A549 (cell line): ENCODE measurements around the gene SETD3. TPM values are rescaled to one million over a fixed set of nuclear protein-coding genes. Genes with fewer than 3 reads are reported as not detected.

Experiments used
- ATAC-seq, 2 experiments: fragments of 200-7000 bp in 1 of 2; fragments of >200 bp in 1 of 2; cut with Nextera tagmentation in 1 of 2; cut with Tn5 transposase in 1 of 2; 3 replicates each; pipeline versions ENCODE4 v1.8.0 to v1.9.1; 2018 to 2020; ENCODE audit warnings: mild to moderate bottlenecking in 1 of 2, moderate library complexity in 1 of 2
- CTCF ChIA-PET: fragments of 300-600 bp; sonication (Branson Sonifier 250); formaldehyde crosslinking; extraction: SDS; loops from one replicate; lab custom pipeline; 2021; ENCODE audit warnings: antibody characterized with exemption, inconsistent platforms; lab: Yijun Ruan, JAX
- POLR2A ChIA-PET: fragments of 350-600 bp; formaldehyde crosslinking; extraction: SDS; loops from one replicate; lab custom pipeline; 2021; ENCODE audit warnings: antibody characterized with exemption, inconsistent platforms; lab: Yijun Ruan, JAX
- DNase-seq, 2 experiments: peaks; one replicate each; pipeline versions ENCODE4 v3.0.0 to v3.0.0-alpha.2; 2011 to 2016; ENCODE audit warnings: low read depth in 1 of 2, low spot score in 1 of 2
- FAIRE-seq: peaks from 2 replicates; lab custom pipeline; 2011; peaks lifted over from hg19 to GRCh38; lab: Jason Lieb, UNC
- H3K27ac ChIP-seq, 2 experiments: fragments of >200 bp; sonication (Bioruptor Twin); formaldehyde crosslinking; 3 replicates each; pipeline ENCODE4 v1.5.1; 2016 to 2017
- H3K4me1 ChIP-seq: fragments of >200 bp; sonication (Bioruptor Twin); formaldehyde crosslinking; 3 replicates; pipeline ENCODE4 v1.6.1; 2016
- H3K4me2 ChIP-seq: fragments of >200 bp; sonication (Bioruptor Twin); formaldehyde crosslinking; 3 replicates; pipeline ENCODE4 v1.6.1; 2016
- H3K4me3 ChIP-seq: fragments of >200 bp; sonication (Bioruptor Twin); formaldehyde crosslinking; 3 replicates; pipeline ENCODE4 v1.5.1; 2016
- H3K9me3 ChIP-seq: fragments of >200 bp; sonication (Bioruptor Twin); formaldehyde crosslinking; 3 replicates; pipeline ENCODE4 v1.6.1; 2016
- BHLHE40 ChIP-seq: IDR thresholded peaks from 2 replicates; pipeline ENCODE4 v1.6.1; 2012; ENCODE audit warnings: low read depth, low read length, inconsistent platforms
- EHF ChIP-seq: fragments of 250-450 bp; sonication (Bioruptor Pico); IDR thresholded peaks from 2 replicates; pipeline ENCODE4 v1.5.0; 2020; ENCODE audit warnings: mild to moderate bottlenecking
- EHMT2 ChIP-seq: fragments of 200-600 bp; sonication (generic); IDR thresholded peaks from 2 replicates; pipeline ENCODE4 v1.6.1; 2016; ENCODE audit warnings: antibody characterized with exemption, low read depth, mild to moderate bottlenecking, moderate library complexity
- EP300 ChIP-seq, 2 experiments: fragments of >200 bp; sonication (Bioruptor Twin); formaldehyde crosslinking; IDR thresholded peaks; 2 replicates in 1 of 2; 3 replicates in 1 of 2; pipeline ENCODE4 v1.6.1; 2016 to 2017
- ESRRA ChIP-seq: fragments of 150-350 bp; IDR thresholded peaks from 2 replicates; pipeline ENCODE4 v1.6.1; 2014; ENCODE audit warnings: mild to moderate bottlenecking, low read length, borderline replicate concordance
- HOXB13 ChIP-seq: fragments of 250-450 bp; sonication (Bioruptor Pico); IDR thresholded peaks from 2 replicates; pipeline ENCODE4 v1.5.0; 2020; ENCODE audit warnings: low read depth, mild to moderate bottlenecking, moderate library complexity
- JUN ChIP-seq, 2 experiments: fragments of >200 bp; sonication (Bioruptor Twin); formaldehyde crosslinking; IDR thresholded peaks; 2 replicates in 1 of 2; 3 replicates in 1 of 2; pipeline ENCODE4 v1.6.1; 2016 to 2017
- KDM5A ChIP-seq: fragments of 200-600 bp; sonication (generic); IDR thresholded peaks from 2 replicates; pipeline ENCODE4 v1.6.1; 2016; ENCODE audit warnings: antibody characterized with exemption, mild to moderate bottlenecking
- POLR2AphosphoS2 ChIP-seq: conservative IDR thresholded peaks from 2 replicates; pipeline ENCODE4 v1.6.1; 2012; ENCODE audit warnings: low read length, improper control_type of control experiment, inconsistent platforms
- RAD21 ChIP-seq, 2 experiments: fragments of >200 bp in 1 of 2; sonication (Bioruptor Twin) in 1 of 2; formaldehyde crosslinking in 1 of 2; IDR thresholded peaks in 1 of 2; conservative IDR thresholded peaks in 1 of 2; 2 replicates in 1 of 2; 3 replicates in 1 of 2; pipeline ENCODE4 v1.6.1; 2012 to 2018; ENCODE audit warnings: inconsistent platforms in 1 of 2
- RCOR1 ChIP-seq: fragments of 150-350 bp; IDR thresholded peaks from 2 replicates; pipeline ENCODE4 v1.6.1; 2014; ENCODE audit warnings: antibody characterized with exemption, low read length, low read depth
- RNF2 ChIP-seq: fragments of 200-600 bp; sonication (generic); IDR thresholded peaks from 2 replicates; pipeline ENCODE4 v1.6.1; 2016; ENCODE audit warnings: low read depth, mild to moderate bottlenecking, antibody characterized with exemption, moderate library complexity, borderline replicate concordance
- SMC3 ChIP-seq: fragments of >200 bp; sonication (Bioruptor Twin); formaldehyde crosslinking; IDR thresholded peaks from 3 replicates; pipeline ENCODE4 v1.6.1; 2018; ENCODE audit warnings: inconsistent platforms
- SREBF2 ChIP-seq: fragments of 450-650 bp; IDR thresholded peaks from 2 replicates; pipeline ENCODE4 v1.6.1; 2014; ENCODE audit warnings: mild to moderate bottlenecking, moderate library complexity
- TFCP2L1 ChIP-seq: fragments of 250-450 bp; sonication (Bioruptor Pico); IDR thresholded peaks from 2 replicates; pipeline ENCODE4 v1.5.0; 2021; ENCODE audit warnings: mild to moderate bottlenecking
- TP53 ChIP-seq: fragments of 250-450 bp; sonication (Bioruptor Pico); IDR thresholded peaks from 2 replicates; pipeline ENCODE4 v1.5.0; 2021; ENCODE audit warnings: mild to moderate bottlenecking, moderate library complexity
- ZC3H11A ChIP-seq: fragments of 450-650 bp; IDR thresholded peaks from 2 replicates; pipeline ENCODE4 v1.6.1; 2014; ENCODE audit warnings: antibody characterized with exemption, mild to moderate bottlenecking
- ZNF302 ChIP-seq: fragments of 250-450 bp; sonication (Bioruptor Pico); IDR thresholded peaks from 2 replicates; pipeline ENCODE4 v1.9.0; 2021; ENCODE audit warnings: inconsistent platforms, mild to moderate bottlenecking, moderate library complexity
- WGBS: methylation state at CpG from one replicate; pipeline ENCODE4 v1.1.6; 2017; ENCODE audit errors: missing lambda C conversion rate; 5-methylcytosine and 5-hydroxymethylcytosine counted together
- polyA plus RNA-seq, 4 experiments: library from polyadenylated mRNA; depleted of rRNA in 3 of 4; stranded (reverse); fragments of >200 nt; fragmentation: RNase III in 1 of 4; extraction: RNeasy Plus Mini Kit Qiagen cat#74134 plus additional on column Dnase treatment in 1 of 4; gene quantifications; 2 replicates in 3 of 4; 3 replicates in 1 of 4; pipeline ENCODE4 v1.2.3, GENCODE V29; 2011 to 2017
- TF ChIP-seq, protein P1 (sequence below): fragments of 150-350 bp; IDR thresholded peaks from 2 replicates; pipeline ENCODE4 v1.6.1; 2014; ENCODE audit warnings: low read depth, mild to moderate bottlenecking, low read length
- TF ChIP-seq, protein P2 (sequence below): fragments of 250-450 bp; sonication (Bioruptor Pico); IDR thresholded peaks from 2 replicates; pipeline ENCODE4 v1.5.0; 2021; ENCODE audit warnings: mild to moderate bottlenecking, moderate library complexity, borderline replicate concordance
- TF ChIP-seq, protein P3 (sequence below): IDR thresholded peaks from 2 replicates; pipeline ENCODE4 v1.6.1; 2012
- TF ChIP-seq, protein P4 (sequence below): IDR thresholded peaks from 2 replicates; pipeline ENCODE4 v1.6.1; 2012
- TF ChIP-seq, protein P5 (sequence below): fragments of 250-450 bp; sonication (Bioruptor Pico); IDR thresholded peaks from 2 replicates; pipeline ENCODE4 v1.5.0; 2020; ENCODE audit warnings: low read depth, mild to moderate bottlenecking, moderate library complexity

The SETD3 gene
- polyA plus RNA-seq, 2 of the 4 experiments (the other 2 are of a cell fraction), result 43.1 to 59.7 TPM

DNA sequence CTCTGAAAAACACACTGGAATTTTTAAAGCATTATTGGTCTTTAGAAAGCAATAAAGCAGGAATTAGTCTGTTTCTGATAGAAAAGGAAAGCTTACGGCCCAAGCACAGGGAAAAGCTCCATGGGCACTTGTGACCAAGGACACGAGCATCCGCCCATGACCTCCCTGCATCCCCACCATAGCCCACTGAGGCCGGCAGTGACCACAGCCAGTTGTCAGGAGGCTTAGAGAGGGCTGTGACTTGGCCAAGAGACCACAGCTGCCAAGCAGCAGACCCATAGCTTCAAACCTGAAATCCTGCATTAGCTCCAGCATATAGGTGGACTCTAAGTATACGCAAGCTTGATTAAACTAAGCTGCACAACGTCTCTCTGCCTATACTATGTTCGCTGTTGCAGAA, 8.9 kb downstream of the SETD3 start:
- TF ChIP-seq, protein P1, sequence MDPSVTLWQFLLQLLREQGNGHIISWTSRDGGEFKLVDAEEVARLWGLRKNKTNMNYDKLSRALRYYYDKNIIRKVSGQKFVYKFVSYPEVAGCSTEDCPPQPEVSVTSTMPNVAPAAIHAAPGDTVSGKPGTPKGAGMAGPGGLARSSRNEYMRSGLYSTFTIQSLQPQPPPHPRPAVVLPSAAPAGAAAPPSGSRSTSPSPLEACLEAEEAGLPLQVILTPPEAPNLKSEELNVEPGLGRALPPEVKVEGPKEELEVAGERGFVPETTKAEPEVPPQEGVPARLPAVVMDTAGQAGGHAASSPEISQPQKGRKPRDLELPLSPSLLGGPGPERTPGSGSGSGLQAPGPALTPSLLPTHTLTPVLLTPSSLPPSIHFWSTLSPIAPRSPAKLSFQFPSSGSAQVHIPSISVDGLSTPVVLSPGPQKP, result no peak
- TF ChIP-seq TFCP2L1 (CRISPR knock-in tag), result no peak
- TF ChIP-seq, protein P2, sequence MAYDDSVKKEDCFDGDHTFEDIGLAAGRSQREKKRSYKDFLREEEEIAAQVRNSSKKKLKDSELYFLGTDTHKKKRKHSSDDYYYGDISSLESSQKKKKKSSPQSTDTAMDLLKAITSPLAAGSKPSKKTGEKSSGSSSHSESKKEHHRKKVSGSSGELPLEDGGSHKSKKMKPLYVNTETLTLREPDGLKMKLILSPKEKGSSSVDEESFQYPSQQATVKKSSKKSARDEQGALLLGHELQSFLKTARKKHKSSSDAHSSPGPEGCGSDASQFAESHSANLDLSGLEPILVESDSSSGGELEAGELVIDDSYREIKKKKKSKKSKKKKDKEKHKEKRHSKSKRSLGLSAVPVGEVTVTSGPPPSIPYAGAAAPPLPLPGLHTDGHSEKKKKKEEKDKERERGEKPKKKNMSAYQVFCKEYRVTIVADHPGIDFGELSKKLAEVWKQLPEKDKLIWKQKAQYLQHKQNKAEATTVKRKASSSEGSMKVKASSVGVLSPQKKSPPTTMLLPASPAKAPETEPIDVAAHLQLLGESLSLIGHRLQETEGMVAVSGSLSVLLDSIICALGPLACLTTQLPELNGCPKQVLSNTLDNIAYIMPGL (CRISPR knock-in tag), result no peak
- TF ChIP-seq EHMT2, result no peak
- TF ChIP-seq ZC3H11A, result no peak
- TF ChIP-seq EHF (CRISPR knock-in tag), result no peak
- no peak for TF ChIP-seq RAD21 (conservative IDR thresholded peaks at IDR 0.05 in 1 of 2, IDR thresholded peaks at IDR 0.05 in 1 of 2)
- no peak for TF ChIP-seq POLR2AphosphoS2
- no peak for TF ChIP-seq RCOR1
- TF ChIP-seq, protein P3, sequence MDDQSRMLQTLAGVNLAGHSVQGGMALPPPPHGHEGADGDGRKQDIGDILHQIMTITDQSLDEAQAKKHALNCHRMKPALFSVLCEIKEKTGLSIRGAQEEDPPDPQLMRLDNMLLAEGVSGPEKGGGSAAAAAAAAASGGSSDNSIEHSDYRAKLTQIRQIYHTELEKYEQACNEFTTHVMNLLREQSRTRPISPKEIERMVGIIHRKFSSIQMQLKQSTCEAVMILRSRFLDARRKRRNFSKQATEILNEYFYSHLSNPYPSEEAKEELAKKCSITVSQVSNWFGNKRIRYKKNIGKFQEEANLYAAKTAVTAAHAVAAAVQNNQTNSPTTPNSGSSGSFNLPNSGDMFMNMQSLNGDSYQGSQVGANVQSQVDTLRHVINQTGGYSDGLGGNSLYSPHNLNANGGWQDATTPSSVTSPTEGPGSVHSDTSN, result no peak
- TF ChIP-seq SMC3, result no peak
- no peak for TF ChIP-seq ZNF302 (CRISPR knock-in tag)
- TF ChIP-seq ESRRA, result no peak
- no peak for TF ChIP-seq KDM5A
- TF ChIP-seq, protein P4, sequence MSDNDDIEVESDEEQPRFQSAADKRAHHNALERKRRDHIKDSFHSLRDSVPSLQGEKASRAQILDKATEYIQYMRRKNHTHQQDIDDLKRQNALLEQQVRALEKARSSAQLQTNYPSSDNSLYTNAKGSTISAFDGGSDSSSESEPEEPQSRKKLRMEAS, result no peak
- TF ChIP-seq TP53 (CRISPR knock-in tag), result no peak
- TF ChIP-seq HOXB13 (CRISPR knock-in tag), result no peak
- no peak for TF ChIP-seq SREBF2
- TF ChIP-seq, protein P5, sequence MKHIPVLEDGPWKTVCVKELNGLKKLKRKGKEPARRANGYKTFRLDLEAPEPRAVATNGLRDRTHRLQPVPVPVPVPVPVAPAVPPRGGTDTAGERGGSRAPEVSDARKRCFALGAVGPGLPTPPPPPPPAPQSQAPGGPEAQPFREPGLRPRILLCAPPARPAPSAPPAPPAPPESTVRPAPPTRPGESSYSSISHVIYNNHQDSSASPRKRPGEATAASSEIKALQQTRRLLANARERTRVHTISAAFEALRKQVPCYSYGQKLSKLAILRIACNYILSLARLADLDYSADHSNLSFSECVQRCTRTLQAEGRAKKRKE (CRISPR knock-in tag), result no peak
- TF ChIP-seq, all 56 proteins: peak for 0
- no peak for FAIRE-seq
- 90% methylated on average over 7 of the region's 7 CpGs for WGBS
- H3K9me3 ChIP-seq, result no peaks in the 10 kb centered on the region
- peaks cover 4% of the 10 kb centered on the region; the same call in 2 of the 3 replicates for H3K4me1 ChIP-seq
- no peak for DNase-seq
- POLR2A ChIA-PET, result interaction anchor here (2.1 kb wide), 1 partner anchor 9 kb away, joined by 7 read pairs; the partner anchor contains the start of genes CCNK and SETD3
- no peak overlapping the region for H3K4me2 ChIP-seq
- ATAC-seq, result no peak
- H3K27ac ChIP-seq, result no peak overlapping the region
- no peak overlapping the region for H3K4me3 ChIP-seq
- CTCF ChIA-PET, result no interaction called here

DNA sequence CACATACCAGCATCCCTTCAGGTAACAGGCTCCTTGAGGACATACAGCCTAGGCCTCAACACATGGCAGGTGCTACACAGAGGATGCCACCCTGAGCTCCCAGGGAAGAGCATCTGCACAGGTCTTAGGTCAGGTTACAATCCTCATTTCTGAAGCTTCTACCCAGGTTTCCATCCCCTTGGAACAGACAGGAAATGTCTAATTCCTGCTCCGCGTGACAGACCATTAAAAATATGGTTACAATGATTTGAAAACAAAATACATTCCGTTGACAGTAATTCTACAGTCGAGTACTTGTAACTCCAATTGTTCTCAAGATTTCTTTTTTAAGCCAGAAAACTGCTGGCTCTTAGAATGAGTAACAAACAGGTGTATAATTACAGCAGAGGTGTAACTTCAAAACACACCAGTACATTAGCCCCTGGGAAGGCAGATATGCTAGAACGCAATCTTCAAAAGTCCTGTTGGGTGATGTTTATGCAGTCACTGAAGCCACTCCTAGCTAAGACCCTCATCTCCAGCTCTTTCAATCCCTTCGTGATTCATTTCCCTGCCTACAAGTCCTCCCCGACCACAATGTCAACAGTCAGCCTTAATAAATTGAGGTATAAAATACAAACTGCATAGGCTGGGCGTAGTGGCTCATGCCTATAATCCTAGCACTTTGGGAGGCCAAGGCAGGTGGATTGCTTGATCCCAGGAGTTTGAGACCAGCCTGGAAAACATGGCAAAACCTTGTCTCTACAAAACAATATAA, 11.6 kb downstream of the SETD3 start:
- 84% methylated on average over 8 of the region's 8 CpGs for WGBS
- CTCF ChIA-PET, result no interaction called here
- DNase-seq (no peak), ATAC-seq (no peak), FAIRE-seq (no peak)
- POLR2A ChIA-PET, result no interaction called here
- no peak overlapping the region for H3K4me3 ChIP-seq
- H3K9me3 ChIP-seq, result no peaks in the 10 kb centered on the region
- no peak overlapping the region for H3K4me2 ChIP-seq
- TF ChIP-seq JUN (IDR thresholded peaks at IDR 0.05), result no peak
- no peak for TF ChIP-seq RNF2
- TF ChIP-seq BHLHE40, result no peak
- TF ChIP-seq EP300 (IDR thresholded peaks at IDR 0.05), result no peak
- TF ChIP-seq RAD21 (conservative IDR thresholded peaks at IDR 0.05 in 1 of 2, IDR thresholded peaks at IDR 0.05 in 1 of 2), result no peak
- TF ChIP-seq POLR2AphosphoS2, result no peak
- no peak overlapping the region for H3K27ac ChIP-seq
- H3K4me1 ChIP-seq, result no peaks in the 10 kb centered on the region
